Stomach (tissue), 9 donors: Measurements from ENCODE around the gene FOXC2. TPM values are rescaled to one million over a fixed set of nuclear protein-coding genes. Genes with fewer than 3 reads are reported as not detected.

ENCODE experiments used
- DNase-seq, 2 donors: peaks; one replicate each; pipeline versions ENCODE4 v3.0.0 to v3.0.0-alpha.2; 2013 to 2019
- H3K27ac ChIP-seq, 5 donors: fragments of 200-600 bp in 4 of 5; sonication (generic) in 4 of 5; one replicate each; pipeline ENCODE4 v1.5.1; 2013 to 2019; ENCODE audit warnings: mild to moderate bottlenecking in 1 of 5, moderate library complexity in 1 of 5
- H3K27me3 ChIP-seq, 3 donors: fragments of 200-600 bp; sonication (generic); one replicate each; pipeline ENCODE4 v1.5.1; 2017 to 2019; ENCODE audit warnings: mixed run types in 1 of 3
- H3K36me3 ChIP-seq, 4 donors: fragments of 200-600 bp; sonication (generic); 1 replicate in 3 of 4; 2 replicates in 1 of 4; pipeline ENCODE4 v1.5.1; 2016 to 2019
- H3K4me1 ChIP-seq, 4 donors: fragments of 200-600 bp; sonication (generic); one replicate each; pipeline ENCODE4 v1.5.1; 2016 to 2019
- H3K4me3 ChIP-seq, 4 donors: fragments of 200-600 bp; sonication (generic) in 3 of 4; one replicate each; pipeline ENCODE4 v1.5.1; 2016 to 2019; ENCODE audit warnings: mild to moderate bottlenecking in 1 of 4
- H3K9me3 ChIP-seq, 4 donors: fragments of 200-600 bp; sonication (generic); one replicate each; pipeline ENCODE4 v1.5.1; 2016 to 2019
- EP300 ChIP-seq: sonication (generic); formaldehyde crosslinking; IDR thresholded peaks from one replicate; pipeline ENCODE4 v1.6.1; 2017; ENCODE audit warnings: antibody characterized with exemption
- POLR2A ChIP-seq, 4 donors: fragments of 450-650 bp; IDR thresholded peaks; one replicate each; pipeline ENCODE4 v1.6.1; 2016; ENCODE audit warnings: antibody characterized with exemption in 4 of 4, control low read depth in 2 of 4, mild to moderate bottlenecking in 1 of 4, moderate library complexity in 1 of 4
- POLR2AphosphoS5 ChIP-seq, 3 donors: sonication (generic); formaldehyde crosslinking; IDR thresholded peaks; one replicate each; pipeline ENCODE4 v1.6.1; 2016; ENCODE audit warnings: antibody characterized with exemption in 3 of 3
- WGBS, 5 donors: extraction: QIAGEN DNeasy Blood & Tissue Kit in 3 of 5; methylation state at CpG; one replicate each; pipeline versions ENCODE4 v1.1.5 to v1.1.7; 2013 to 2018; 5-methylcytosine and 5-hydroxymethylcytosine counted together
- intact Hi-C: fragments of 100-400 bp; cut with DNase I; formaldehyde crosslinking; loops from one replicate; pipeline ENCODE4 v1.15.1; 2023; ENCODE audit warnings: low total_unique reads
- polyA plus RNA-seq, 3 donors: library from polyadenylated mRNA; stranded (reverse); fragments of 200-250 nt; gene quantifications; one replicate each; pipeline ENCODE4 v1.2.3, GENCODE V29; 2013
- total RNA-seq, 5 donors: library from RNA; depleted of rRNA; stranded (reverse); fragments of >200 nt; gene quantifications; one replicate each; pipeline versions ENCODE4 v1.1.0 to v1.2.3, GENCODE V29; 2014 to 2016
- TF ChIP-seq, protein P1 (sequence below), 7 experiments: fragments of 450-650 bp in 4 of 7; fragments of 200-600 bp in 3 of 7; sonication (generic) in 3 of 7; IDR thresholded peaks; one replicate each; pipeline ENCODE4 v1.5.1; 2016 to 2019; ENCODE audit warnings: antibody characterized with exemption in 7 of 7, control low read depth in 2 of 7, mild to moderate bottlenecking in 1 of 7
- donor health status: healthy with polysubstance abuse.
- donor health status: Bipolar disorder and iron deficiency.
- donor health status: healthy.

The FOXC2 gene
- total and polyA plus RNA-seq, 8 donors, result 0.08 to 0.18 (median 0.12) TPM; not detected in 5

DNA sequence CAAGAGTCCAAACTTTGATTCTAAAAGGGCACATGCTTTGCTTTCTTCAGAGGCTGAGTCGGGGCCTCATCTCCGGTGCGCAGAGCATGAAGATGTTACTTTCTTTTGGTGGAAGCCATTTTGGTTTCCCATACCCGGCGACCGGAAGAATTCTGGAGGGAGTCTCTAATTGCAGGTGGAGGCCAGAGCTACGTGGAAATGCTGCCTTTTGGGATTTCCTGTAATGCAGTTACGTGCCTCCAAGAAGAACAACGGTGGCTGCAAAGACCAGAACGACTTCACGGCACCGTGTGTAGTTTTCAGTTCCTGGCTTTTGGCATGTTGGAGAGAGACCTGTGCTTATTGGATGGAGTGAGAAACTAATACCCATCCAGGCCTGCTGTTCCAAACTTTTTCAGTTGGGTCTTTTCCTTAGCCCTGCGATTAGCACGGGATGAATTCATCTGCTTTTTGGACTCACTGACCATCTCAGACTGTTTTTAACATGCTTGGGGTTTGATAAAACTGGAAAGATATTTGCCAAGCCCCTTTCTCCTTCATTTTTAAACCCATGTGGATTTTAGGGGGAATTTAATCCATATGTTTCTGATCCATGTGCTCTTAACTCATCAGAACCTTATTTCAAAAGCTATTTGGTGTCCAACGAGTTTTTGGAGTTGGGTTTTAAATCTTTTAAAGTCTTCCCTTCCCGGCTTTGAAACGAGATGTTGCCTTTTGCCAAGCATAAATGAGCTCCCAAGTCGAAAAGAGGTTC is 30.7 kb downstream of the FOXC2 start:
- WGBS, 5 donors, result 81 to 84% (median 81%) methylated on average over 18 of the region's 18 CpGs
- intact Hi-C loops, result no loop called here
- TF ChIP-seq, protein P1, sequence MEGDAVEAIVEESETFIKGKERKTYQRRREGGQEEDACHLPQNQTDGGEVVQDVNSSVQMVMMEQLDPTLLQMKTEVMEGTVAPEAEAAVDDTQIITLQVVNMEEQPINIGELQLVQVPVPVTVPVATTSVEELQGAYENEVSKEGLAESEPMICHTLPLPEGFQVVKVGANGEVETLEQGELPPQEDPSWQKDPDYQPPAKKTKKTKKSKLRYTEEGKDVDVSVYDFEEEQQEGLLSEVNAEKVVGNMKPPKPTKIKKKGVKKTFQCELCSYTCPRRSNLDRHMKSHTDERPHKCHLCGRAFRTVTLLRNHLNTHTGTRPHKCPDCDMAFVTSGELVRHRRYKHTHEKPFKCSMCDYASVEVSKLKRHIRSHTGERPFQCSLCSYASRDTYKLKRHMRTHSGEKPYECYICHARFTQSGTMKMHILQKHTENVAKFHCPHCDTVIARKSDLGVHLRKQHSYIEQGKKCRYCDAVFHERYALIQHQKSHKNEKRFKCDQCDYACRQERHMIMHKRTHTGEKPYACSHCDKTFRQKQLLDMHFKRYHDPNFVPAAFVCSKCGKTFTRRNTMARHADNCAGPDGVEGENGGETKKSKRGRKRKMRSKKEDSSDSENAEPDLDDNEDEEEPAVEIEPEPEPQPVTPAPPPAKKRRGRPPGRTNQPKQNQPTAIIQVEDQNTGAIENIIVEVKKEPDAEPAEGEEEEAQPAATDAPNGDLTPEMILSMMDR (IDR thresholded peaks at IDR 0.05), result no peak
- no peak for TF ChIP-seq POLR2AphosphoS5 (IDR thresholded peaks at IDR 0.05)
- TF ChIP-seq EP300, result no peak
- no peak for TF ChIP-seq POLR2A (IDR thresholded peaks at IDR 0.05)
- Histone ChIP-seq H3K27ac (no peak overlapping the region), H3K27me3 (peaks cover 0 to 81% (median 32%) of the 10 kb centered on the region in 3 donors), H3K4me3 (no peak overlapping the region), H3K36me3 (no peaks in the 10 kb centered on the region), H3K9me3 (no peaks in the 10 kb centered on the region), H3K4me1 (no peaks in the 10 kb centered on the region)
- no peak for DNase-seq

DNA sequence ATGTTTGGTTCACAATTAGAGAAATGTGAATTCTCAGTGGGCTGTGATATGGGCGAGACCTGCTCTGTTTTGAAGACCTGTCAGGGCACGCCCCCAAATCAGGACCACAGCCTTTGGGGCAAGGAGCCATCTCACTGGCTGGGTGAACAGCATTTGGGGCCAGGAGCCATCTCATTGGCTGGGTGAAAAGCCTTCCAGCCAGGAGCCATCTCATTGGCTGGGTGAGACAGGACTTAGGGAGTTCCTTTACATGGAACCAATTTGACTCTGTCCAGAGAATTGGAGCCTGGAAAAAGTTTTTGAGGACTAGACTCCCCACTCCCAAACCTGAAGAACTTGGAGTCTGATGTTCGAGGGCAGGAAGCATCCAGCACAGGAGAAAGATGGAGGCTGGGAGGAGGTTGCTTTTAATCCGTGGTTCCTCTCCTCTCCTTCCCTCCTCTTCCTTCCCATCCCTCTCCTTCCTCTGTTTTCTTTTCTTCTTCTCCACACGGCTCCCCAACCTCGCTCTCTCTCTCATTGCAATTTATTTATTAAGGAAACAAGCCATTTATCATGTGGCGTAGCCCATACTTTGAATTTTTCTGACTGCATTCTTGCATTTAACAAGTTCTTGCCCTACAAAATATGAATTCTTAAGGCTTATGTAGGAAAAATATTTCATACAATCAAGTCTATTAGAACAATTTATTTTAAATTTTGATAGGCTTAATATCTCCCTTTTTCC is 31.4 kb downstream of the FOXC2 start:
- Histone ChIP-seq H3K9me3 (no peaks in the 10 kb centered on the region), H3K36me3 (no peaks in the 10 kb centered on the region), H3K27ac (no peak overlapping the region), H3K27me3 (peaks cover 0 to 79% (median 34%) of the 10 kb centered on the region in 3 donors), H3K4me3 (no peak overlapping the region), H3K4me1 (no peaks in the 10 kb centered on the region)
- intact Hi-C loops, result no loop called here
- 52 to 66% (median 65%) methylated on average over 7 of the region's 7 CpGs for WGBS, 5 donors
- peak in 1 of 2 donors; percentile 33 for DNase-seq
- TF ChIP-seq POLR2A (IDR thresholded peaks at IDR 0.05) (no peak), EP300 (no peak), POLR2AphosphoS5 (IDR thresholded peaks at IDR 0.05) (no peak)
- TF ChIP-seq, protein P1 (IDR thresholded peaks at IDR 0.05), result no peak

GRCh38 chr16:86598607-86599565 is 32.3 kb downstream of the FOXC2 start:
- DNase-seq, result no peak
- no peaks in the 10 kb centered on the region for H3K9me3 ChIP-seq
- TF ChIP-seq POLR2A (IDR thresholded peaks at IDR 0.05) (no peak), POLR2AphosphoS5 (IDR thresholded peaks at IDR 0.05) (no peak), EP300 (no peak)
- TF ChIP-seq, protein P1 (IDR thresholded peaks at IDR 0.05), result no peak
- no peak overlapping the region for H3K4me3 ChIP-seq
- H3K36me3 ChIP-seq, result no peaks in the 10 kb centered on the region
- intact Hi-C loops, result no loop called here
- H3K27ac ChIP-seq, result no peak overlapping the region
- no peaks in the 10 kb centered on the region for H3K4me1 ChIP-seq
- peaks cover 0 to 73% (median 25%) of the 10 kb centered on the region in 3 donors for H3K27me3 ChIP-seq
- 50 to 69% (median 66%) methylated on average over 22 of the region's 22 CpGs for WGBS, 5 donors

GRCh38 chr16:86601356-86601755 is 34.7 kb downstream of the FOXC2 start:
- no peak for DNase-seq
- Histone ChIP-seq H3K27ac (no peak overlapping the region), H3K27me3 (peaks cover 0 to 69% (median 14%) of the 10 kb centered on the region in 3 donors), H3K4me3 (no peak overlapping the region), H3K4me1 (no peaks in the 10 kb centered on the region), H3K36me3 (no peaks in the 10 kb centered on the region), H3K9me3 (no peaks in the 10 kb centered on the region)
- 72 to 87% (median 75%) methylated on average over 2 of the region's 2 CpGs for WGBS, 5 donors
- TF ChIP-seq, protein P1 (IDR thresholded peaks at IDR 0.05), result no peak
- TF ChIP-seq POLR2AphosphoS5 (IDR thresholded peaks at IDR 0.05), result no peak
- TF ChIP-seq EP300, result no peak
- no peak for TF ChIP-seq POLR2A (IDR thresholded peaks at IDR 0.05)
- intact Hi-C loops, result no loop called here
